ENCODE measurements around the gene LRMDA. TPM values are rescaled to one million over a fixed set of nuclear protein-coding genes. Genes with fewer than 3 reads are reported as not detected.

LRMDA gene
- total RNA-seq, 1 experiment from 2014 or later = 4.8 TPM

GRCh38 chr10:75788394-75789205 is 357.2 kb downstream of the LRMDA start (continued):
- TF ChIP-seq ZBTB33 (IDR thresholded peaks at IDR 0.05; ENCODE audit: extremely low read depth, insufficient replicate concordance, low read length) (no peak), POLR2AphosphoS5 (IDR thresholded peaks at IDR 0.05; ENCODE audit: low read depth, low read length) (no peak), POLR2A (IDR thresholded peaks at IDR 0.05; ENCODE audit: borderline replicate concordance, extremely low read depth, insufficient read depth, insufficient read length) (no peak), CBX3 (IDR thresholded peaks at IDR 0.05; ENCODE audit: low read depth) (no peak), FOSL1 (IDR thresholded peaks at IDR 0.05; ENCODE audit: low read depth) (no peak)

- Histone ChIP-seq H3K9me3 (ENCODE audit: control insufficient read depth in 1 of 2, insufficient read depth in 1 of 2, low read depth in 1 of 2, low read length in 2 of 2) (no peaks in the 10 kb centered on the region), H3K9me2 (ENCODE audit: insufficient read depth) (no peaks in the 10 kb centered on the region), H3K4me3 (replicated peaks in 1 of 2; ENCODE audit: low read depth in 1 of 2, low read length in 2 of 2) (no peak overlapping the region), H3K36me3 (ENCODE audit: control insufficient read depth in 1 of 2, insufficient read depth in 2 of 2, low read length in 2 of 2) (no peaks in the 10 kb centered on the region), H3K27ac (ENCODE audit: low read depth, low read length) (no peak overlapping the region), H3K4me1 (ENCODE audit: control insufficient read depth in 1 of 2, insufficient read depth in 2 of 2, low read length in 2 of 2) (no peaks in the 10 kb centered on the region), H2AFZ (ENCODE audit: low read depth, low read length, poor library complexity, severe bottlenecking) (no peak overlapping the region), H3K9ac (ENCODE audit: low read length) (no peak overlapping the region), H3K27me3 (ENCODE audit: insufficient read depth, low read length) (no peaks in the 10 kb centered on the region), H4K20me1 (ENCODE audit: insufficient read depth) (no peaks in the 10 kb centered on the region), H3K79me2 (ENCODE audit: insufficient read depth, low read length) (no peaks in the 10 kb centered on the region), H3K4me2 (ENCODE audit: low read length) (no peak overlapping the region)
- ChIA-PET POLR2A (no interaction called here), RAD21 (ENCODE audit: low non-redundant PET in 1 of 2, low total read pairs in 2 of 2, uncharacterized antibody in 2 of 2, unreplicated experiment in 2 of 2) (no interaction called here), CTCF (no interaction called here)
- ATAC-seq (no peak), DNase-seq (ENCODE audit: low read depth, low spot score) (no peak)
- BruUV-seq (replicated peaks) = no TSS peak
- intact Hi-C loops (cut with micrococcal nuclease) = no loop called here
- TF ChIP-seq ZBTB33 (IDR thresholded peaks at IDR 0.05; ENCODE audit: extremely low read depth, insufficient replicate concordance, low read length) (no peak), RAD21 (IDR thresholded peaks at IDR 0.05; ENCODE audit: low read depth) (no peak), FOSL1 (IDR thresholded peaks at IDR 0.05; ENCODE audit: low read depth) (no peak), SRF (IDR thresholded peaks at IDR 0.05; ENCODE audit: low read depth) (no peak), EZH2phosphoT487 (IDR thresholded peaks at IDR 0.05; ENCODE audit: borderline replicate concordance) (no peak), ATF3 (IDR thresholded peaks at IDR 0.05) (no peak), REST (IDR thresholded peaks at IDR 0.05; ENCODE audit: low read depth) (no peak), SIN3A (IDR thresholded peaks at IDR 0.05; ENCODE audit: low read depth) (no peak), CBX3 (IDR thresholded peaks at IDR 0.05; ENCODE audit: low read depth) (no peak), YY1 (IDR thresholded peaks at IDR 0.05; ENCODE audit: extremely low read depth, insufficient replicate concordance, low read depth, low read length) (no peak), TCF7L2 (IDR thresholded peaks at IDR 0.05; ENCODE audit: borderline replicate concordance, extremely low read depth, insufficient read depth, insufficient read length) (no peak)
Observed at GRCh38 chr10:75793848-75794247, 362.4 kb downstream of the LRMDA start.

Data from HCT116 (cell line).